Mesenchymal stem cell (in vitro differentiated cells and primary cell): Measurements from ENCODE around the gene PCDHGC5.

Experiments
- DNase-seq: peaks from one replicate; pipeline ENCODE4 v3.0.0-alpha.2; 2013
- H2AFZ ChIP-seq: one replicate; pipeline ENCODE4 v1.6.1; 2013; ENCODE audit warnings: low read depth, mild to moderate bottlenecking, control low read depth, inconsistent platforms, low read length, moderate library complexity
- H2AK5ac ChIP-seq: 2 replicates; pipeline ENCODE4 v1.6.1; 2013; ENCODE audit warnings: low read length, moderate library complexity, mild to moderate bottlenecking, inconsistent platforms; ENCODE audit not compliant: severe bottlenecking
- H2BK120ac ChIP-seq: one replicate; pipeline ENCODE4 v1.6.1; 2013; ENCODE audit warnings: low read depth, mild to moderate bottlenecking, inconsistent platforms, low read length, moderate library complexity
- H2BK12ac ChIP-seq, 2 experiments: one replicate each; pipeline ENCODE4 v1.6.1; 2013; ENCODE audit warnings: inconsistent platforms in 2 of 2, low read length in 2 of 2, mild to moderate bottlenecking in 2 of 2, moderate library complexity in 2 of 2, control low read depth in 1 of 2
- H2BK15ac ChIP-seq: one replicate; pipeline ENCODE4 v1.6.1; 2013; ENCODE audit warnings: mild to moderate bottlenecking, low read depth, inconsistent platforms; ENCODE audit not compliant: poor library complexity, severe bottlenecking
- H2BK5ac ChIP-seq: 2 replicates; pipeline ENCODE4 v1.6.1; 2013; ENCODE audit warnings: low read depth, mild to moderate bottlenecking, low read length, control low read depth, inconsistent platforms; ENCODE audit not compliant: poor library complexity, severe bottlenecking
- H3K14ac ChIP-seq, 2 experiments: one replicate each; pipeline ENCODE4 v1.6.1; 2013; ENCODE audit warnings: inconsistent platforms in 2 of 2, low read length in 2 of 2, control low read depth in 1 of 2, mild to moderate bottlenecking in 1 of 2, moderate library complexity in 1 of 2
- H3K18ac ChIP-seq, 2 experiments: one replicate each; pipeline ENCODE4 v1.6.1; 2013; ENCODE audit warnings: inconsistent platforms in 2 of 2, low read length in 2 of 2, control low read depth in 1 of 2, low read depth in 1 of 2, mild to moderate bottlenecking in 1 of 2
- H3K23ac ChIP-seq, 2 experiments: one replicate each; pipeline ENCODE4 v1.6.1; 2013; ENCODE audit warnings: inconsistent platforms in 2 of 2, low read length in 2 of 2, mild to moderate bottlenecking in 2 of 2, moderate library complexity in 2 of 2, control low read depth in 1 of 2
- H3K27ac ChIP-seq: 2 replicates; pipeline ENCODE4 v1.5.1; 2013; ENCODE audit warnings: mild to moderate bottlenecking, moderate library complexity, low read length, control low read depth, inconsistent platforms; ENCODE audit not compliant: poor library complexity, severe bottlenecking
- H3K27me3 ChIP-seq, 2 experiments: 2 replicates each; pipeline versions ENCODE4 v1.6.1 to v1.7.0; 2013; ENCODE audit warnings: low read length in 2 of 2, mild to moderate bottlenecking in 2 of 2, moderate library complexity in 2 of 2, control low read depth in 1 of 2, inconsistent platforms in 1 of 2; ENCODE audit not compliant: control insufficient read depth in 1 of 2, insufficient read depth in 1 of 2
- H3K36me3 ChIP-seq, 2 experiments: 2 replicates each; pipeline versions ENCODE4 v1.6.1 to v1.7.0; 2013; ENCODE audit warnings: low read length in 2 of 2, control low read depth in 1 of 2, inconsistent platforms in 1 of 2, low read depth in 1 of 2, mild to moderate bottlenecking in 1 of 2; ENCODE audit not compliant: insufficient read depth in 2 of 2, control insufficient read depth in 1 of 2
- H3K4ac ChIP-seq, 2 experiments: one replicate each; pipeline ENCODE4 v1.6.1; 2013; ENCODE audit warnings: inconsistent platforms in 2 of 2, low read length in 2 of 2, mild to moderate bottlenecking in 2 of 2, moderate library complexity in 2 of 2, control low read depth in 1 of 2, low read depth in 1 of 2
- H3K4me1 ChIP-seq: 2 replicates; pipeline ENCODE4 v1.6.1; 2013; ENCODE audit warnings: low read depth, low read length, control low read depth; ENCODE audit not compliant: control insufficient read depth, insufficient read depth
- H3K4me2 ChIP-seq: 2 replicates; pipeline ENCODE4 v1.6.1; 2013; ENCODE audit warnings: low read length, mild to moderate bottlenecking, inconsistent platforms; ENCODE audit not compliant: poor library complexity, severe bottlenecking
- H3K4me3 ChIP-seq, 2 experiments: 2 replicates each; pipeline versions ENCODE4 v1.5.1 to v1.7.0; 2013; ENCODE audit warnings: low read length in 2 of 2, mild to moderate bottlenecking in 2 of 2, control low read depth in 1 of 2, low read depth in 1 of 2; ENCODE audit not compliant: insufficient read depth in 1 of 2
- H3K79me1 ChIP-seq: replicated peaks from 2 replicates; pipeline ENCODE4 v1.6.1; 2013; ENCODE audit warnings: mild to moderate bottlenecking, control low read depth, low read length, inconsistent platforms; ENCODE audit not compliant: poor library complexity, severe bottlenecking
- H3K9ac ChIP-seq: 2 replicates; pipeline ENCODE4 v1.7.0; 2013; ENCODE audit warnings: mild to moderate bottlenecking, low read length, moderate library complexity
- H3K9me3 ChIP-seq: 2 replicates; pipeline ENCODE4 v1.7.0; 2013; ENCODE audit warnings: mild to moderate bottlenecking, low read length; ENCODE audit not compliant: control insufficient read depth
- H4K8ac ChIP-seq: one replicate; pipeline ENCODE4 v1.6.1; 2013; ENCODE audit warnings: inconsistent platforms, mild to moderate bottlenecking, low read length, moderate library complexity
- H4K91ac ChIP-seq: one replicate; pipeline ENCODE4 v1.6.1; 2013; ENCODE audit warnings: mild to moderate bottlenecking, low read length, inconsistent platforms
- WGBS: methylation state at CpG from one replicate; pipeline ENCODE4 v1.1.7; 2013; ENCODE audit warnings: mixed read lengths; 5-methylcytosine and 5-hydroxymethylcytosine counted together

The PCDHGC5 gene

GRCh38 chr5:141517880-141518617 is 29.2 kb downstream of the PCDHGC5 start:
- H3K14ac ChIP-seq, result no peak overlapping the region
- H2BK5ac ChIP-seq, result no peak overlapping the region
- peak overlapping the region; percentile 7 to 89 for H2BK12ac ChIP-seq
- H3K36me3 ChIP-seq, result peaks cover 14 to 46% of the 10 kb centered on the region in 2 experiments
- H3K9me3 ChIP-seq, result no peaks in the 10 kb centered on the region
- H3K18ac ChIP-seq, result peak overlapping the region; percentile 52 to 94
- no peak overlapping the region for H2BK15ac ChIP-seq
- peak overlapping the region in 1 of 2 experiments; percentile 54 for H3K4ac ChIP-seq
- no peak overlapping the region for H3K4me2 ChIP-seq
- peak; percentile 97 for DNase-seq
- H3K4me1 ChIP-seq, result peaks cover 31% of the 10 kb centered on the region
- no peaks in the 10 kb centered on the region for H3K27me3 ChIP-seq
- H3K4me3 ChIP-seq, result no peak overlapping the region
- H2BK120ac ChIP-seq, result peak overlapping the region; percentile 68
- no peak overlapping the region for H4K91ac ChIP-seq
- no peak overlapping the region for H3K9ac ChIP-seq
- 42% methylated on average over 8 of the region's 11 CpGs for WGBS
- no peak overlapping the region for H3K23ac ChIP-seq
- H2AFZ ChIP-seq, result no peak overlapping the region
- no peak overlapping the region for H4K8ac ChIP-seq
- no peak overlapping the region for H2AK5ac ChIP-seq
- H3K27ac ChIP-seq, result no peak overlapping the region
- peaks cover 19% of the 10 kb centered on the region for H3K79me1 ChIP-seq

GRCh38 chr5:141518618-141519015 is 29.7 kb downstream of the PCDHGC5 start:
- Histone ChIP-seq H3K4me2 (no peak overlapping the region), H3K4me3 (no peak overlapping the region), H3K23ac (no peak overlapping the region), H4K8ac (no peak overlapping the region), H3K27ac (no peak overlapping the region), H3K4ac (peak overlapping the region in 1 of 2 experiments; percentile 54), H3K14ac (peak overlapping the region in 1 of 2 experiments; percentile 56), H3K36me3 (peaks cover 14 to 52% of the 10 kb centered on the region in 2 experiments), H2BK5ac (no peak overlapping the region), H3K9ac (no peak overlapping the region), H2BK120ac (no peak overlapping the region), H2BK15ac (no peak overlapping the region), H2AK5ac (no peak overlapping the region), H3K79me1 (peaks cover 21% of the 10 kb centered on the region), H3K4me1 (peaks cover 29% of the 10 kb centered on the region), H3K27me3 (no peaks in the 10 kb centered on the region), H3K9me3 (no peaks in the 10 kb centered on the region), H4K91ac (no peak overlapping the region), H2BK12ac (peak overlapping the region; percentile 7 to 89), H2AFZ (no peak overlapping the region), H3K18ac (peak overlapping the region; percentile 52 to 94)
- no CpG with 5 or more reads among the region's 1 CpG for WGBS
- peak; percentile 27 for DNase-seq

- H3K27me3 ChIP-seq, result no peaks in the 10 kb centered on the region
- peak overlapping the region; percentile 24 to 76 for H3K4ac ChIP-seq
- peak overlapping the region; percentile 79 to 98 for H2BK12ac ChIP-seq
- H3K27ac ChIP-seq, result peak overlapping the region; percentile 85
- H3K18ac ChIP-seq, result peak overlapping the region; percentile 48 to 62
- peak overlapping the region; percentile 15 for H4K91ac ChIP-seq
- peak overlapping the region; percentile 3 for H2AK5ac ChIP-seq
- no peak overlapping the region for H3K23ac ChIP-seq
- no peak overlapping the region for H4K8ac ChIP-seq
- H2AFZ ChIP-seq, result no peak overlapping the region
- no peak overlapping the region for H3K14ac ChIP-seq
- DNase-seq, result peak; percentile 42
- peaks cover 27% of the 10 kb centered on the region for H3K79me1 ChIP-seq
- H2BK5ac ChIP-seq, result no peak overlapping the region
- peak overlapping the region; percentile 59 for H2BK120ac ChIP-seq
- WGBS, result 91% methylated on average over 1 of the region's 3 CpGs
- no peak overlapping the region for H3K4me3 ChIP-seq
- peak overlapping the region; percentile 44 for H3K9ac ChIP-seq
- H3K36me3 ChIP-seq, result peaks cover 18 to 55% of the 10 kb centered on the region in 2 experiments
- H3K4me1 ChIP-seq, result peaks cover 23% of the 10 kb centered on the region
- no peak overlapping the region for H2BK15ac ChIP-seq
- H3K9me3 ChIP-seq, result no peaks in the 10 kb centered on the region
- H3K4me2 ChIP-seq, result no peak overlapping the region
These were observed 31.0 kb downstream of the PCDHGC5 start for GRCh38 chr5:141519605-141520565.
